IPS-18c (cell line): Measurements from ENCODE around the gene NPC2.

Experiments used
- H3K4me3 ChIP-seq: 2 replicates; pipeline ENCODE4 v1.7.0; 2013; ENCODE audit warnings: low read depth, mild to moderate bottlenecking, low read length, moderate library complexity; ENCODE audit not compliant: insufficient read depth
- H3K9me3 ChIP-seq: one replicate; pipeline ENCODE4 v1.6.1; 2013; ENCODE audit warnings: mild to moderate bottlenecking, low read length, moderate library complexity; ENCODE audit not compliant: control insufficient read depth, insufficient read depth

Gene NPC2

DNA sequence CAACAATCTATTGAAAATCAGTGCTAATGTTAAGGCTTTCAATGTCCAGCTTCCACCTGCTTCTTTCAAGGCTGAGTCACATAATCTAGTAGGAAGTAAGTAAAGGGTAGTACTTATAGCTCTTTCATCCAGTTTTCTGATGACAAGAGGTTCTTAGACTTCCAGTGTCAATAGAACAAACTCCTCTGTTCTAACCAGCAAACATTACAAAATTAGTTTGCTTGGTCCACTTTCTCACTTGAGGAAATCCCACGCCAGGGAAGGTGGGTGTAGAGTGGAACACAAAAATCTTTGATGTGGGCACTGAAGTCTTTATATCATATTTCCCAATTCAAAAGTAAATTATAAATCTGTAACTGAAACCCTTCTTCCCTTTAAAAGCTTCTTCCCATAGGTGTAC lies 2.6 kb downstream of the NPC2 start:
- Histone ChIP-seq H3K4me3 (no peak overlapping the region), H3K9me3 (no peaks in the 10 kb centered on the region)

- H3K9me3 ChIP-seq, result no peaks in the 10 kb centered on the region
- H3K4me3 ChIP-seq, result no peak overlapping the region
These were observed 4.2 kb downstream of the NPC2 start for GRCh38 chr14:74488786-74489397.

- Histone ChIP-seq H3K4me3 (no peak overlapping the region), H3K9me3 (no peaks in the 10 kb centered on the region)
These were observed 6.9 kb downstream of the NPC2 start for GRCh38 chr14:74486164-74486563.

- H3K9me3 ChIP-seq, result no peaks in the 10 kb centered on the region
These were observed 9.8 kb downstream of the NPC2 start for GRCh38 chr14:74483321-74483720.

DNA sequence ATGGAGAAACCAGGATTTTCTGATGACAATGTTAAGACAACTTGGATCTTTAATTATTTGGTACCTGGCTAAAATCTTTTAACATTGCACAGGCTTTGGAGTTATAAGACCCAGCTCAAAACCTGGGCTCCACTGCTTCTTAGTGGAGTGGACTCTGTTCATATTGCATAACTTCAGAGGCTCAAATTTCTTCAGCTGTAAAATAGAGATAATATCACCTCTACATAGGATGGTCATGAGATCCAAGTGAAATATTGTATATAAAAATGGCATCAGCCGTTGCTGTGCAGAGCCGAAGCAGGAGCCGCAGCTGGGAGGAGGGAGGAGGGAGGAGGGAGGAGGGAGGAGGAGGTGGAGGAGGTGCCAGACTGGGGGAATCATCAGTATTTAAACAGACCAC lies 10.5 kb downstream of the NPC2 start:
- Histone ChIP-seq H3K4me3 (no peak overlapping the region), H3K9me3 (no peaks in the 10 kb centered on the region)

More at GRCh38 chr14:74483321-74483720, 9.8 kb downstream of the NPC2 start:
- H3K4me3 ChIP-seq, result no peak overlapping the region

GRCh38 chr14:74480046-74480445 lies 13.1 kb downstream of the NPC2 start:
- H3K4me3 ChIP-seq, result no peak overlapping the region
- no peaks in the 10 kb centered on the region for H3K9me3 ChIP-seq

GRCh38 chr14:74478996-74479635 lies 14.0 kb downstream of the NPC2 start:
- H3K4me3 ChIP-seq, result no peak overlapping the region
- H3K9me3 ChIP-seq, result no peaks in the 10 kb centered on the region

- H3K4me3 ChIP-seq, result no peak overlapping the region
- H3K9me3 ChIP-seq, result no peaks in the 10 kb centered on the region
These were observed 16.5 kb downstream of the NPC2 start for GRCh38 chr14:74476607-74477006.

DNA sequence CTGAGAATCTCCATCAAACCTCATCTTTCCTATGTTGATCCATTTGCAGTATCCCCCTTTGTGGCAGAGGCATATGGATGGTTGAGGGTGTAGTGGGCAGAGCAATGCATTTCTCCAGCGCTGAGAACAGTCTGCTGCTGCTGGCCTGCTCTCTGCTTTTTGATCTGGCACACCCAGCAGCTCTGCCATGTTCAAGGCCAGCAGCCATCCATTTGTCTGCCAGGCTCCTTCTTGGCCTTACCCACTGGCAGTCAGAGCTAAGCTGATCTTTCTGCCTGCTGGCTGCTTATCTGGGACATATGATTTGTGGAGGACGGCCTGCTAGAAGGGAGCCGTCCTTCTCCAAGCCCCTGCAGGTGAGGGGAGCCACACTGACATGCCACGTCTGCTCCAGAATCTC lies 17.0 kb downstream of the NPC2 start:
- no peak overlapping the region for H3K4me3 ChIP-seq

GRCh38 chr14:74475678-74476077 lies 17.4 kb downstream of the NPC2 start:
- Histone ChIP-seq H3K9me3 (no peaks in the 10 kb centered on the region), H3K4me3 (no peak overlapping the region)

More for the DNA sequence above, 17.0 kb downstream of the NPC2 start:
- H3K9me3 ChIP-seq, result no peaks in the 10 kb centered on the region

DNA sequence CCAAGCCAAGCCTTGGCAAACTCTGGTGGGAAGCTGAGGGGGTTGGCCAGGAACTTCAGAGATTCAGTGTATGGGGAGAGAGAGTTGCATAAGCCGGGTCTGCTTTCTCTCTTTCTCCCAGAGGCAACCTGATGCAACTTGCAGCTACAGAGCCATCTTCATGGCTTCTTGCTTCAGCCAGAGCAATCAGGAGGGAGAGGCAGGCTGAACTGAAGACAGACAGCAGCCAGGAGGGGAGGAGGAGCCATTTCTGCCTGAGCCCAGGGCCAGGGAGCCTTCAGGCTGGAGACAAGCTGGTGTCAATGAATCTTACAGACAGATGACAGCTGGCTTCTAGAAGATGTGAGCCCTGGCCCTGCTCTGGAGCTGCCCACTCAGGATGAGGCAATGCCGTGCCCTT lies 18.7 kb downstream of the NPC2 start:
- Histone ChIP-seq H3K9me3 (no peaks in the 10 kb centered on the region), H3K4me3 (no peak overlapping the region)

GRCh38 chr14:74472601-74473000 lies 20.5 kb downstream of the NPC2 start:
- H3K4me3 ChIP-seq, result no peak overlapping the region
- H3K9me3 ChIP-seq, result no peaks in the 10 kb centered on the region

DNA sequence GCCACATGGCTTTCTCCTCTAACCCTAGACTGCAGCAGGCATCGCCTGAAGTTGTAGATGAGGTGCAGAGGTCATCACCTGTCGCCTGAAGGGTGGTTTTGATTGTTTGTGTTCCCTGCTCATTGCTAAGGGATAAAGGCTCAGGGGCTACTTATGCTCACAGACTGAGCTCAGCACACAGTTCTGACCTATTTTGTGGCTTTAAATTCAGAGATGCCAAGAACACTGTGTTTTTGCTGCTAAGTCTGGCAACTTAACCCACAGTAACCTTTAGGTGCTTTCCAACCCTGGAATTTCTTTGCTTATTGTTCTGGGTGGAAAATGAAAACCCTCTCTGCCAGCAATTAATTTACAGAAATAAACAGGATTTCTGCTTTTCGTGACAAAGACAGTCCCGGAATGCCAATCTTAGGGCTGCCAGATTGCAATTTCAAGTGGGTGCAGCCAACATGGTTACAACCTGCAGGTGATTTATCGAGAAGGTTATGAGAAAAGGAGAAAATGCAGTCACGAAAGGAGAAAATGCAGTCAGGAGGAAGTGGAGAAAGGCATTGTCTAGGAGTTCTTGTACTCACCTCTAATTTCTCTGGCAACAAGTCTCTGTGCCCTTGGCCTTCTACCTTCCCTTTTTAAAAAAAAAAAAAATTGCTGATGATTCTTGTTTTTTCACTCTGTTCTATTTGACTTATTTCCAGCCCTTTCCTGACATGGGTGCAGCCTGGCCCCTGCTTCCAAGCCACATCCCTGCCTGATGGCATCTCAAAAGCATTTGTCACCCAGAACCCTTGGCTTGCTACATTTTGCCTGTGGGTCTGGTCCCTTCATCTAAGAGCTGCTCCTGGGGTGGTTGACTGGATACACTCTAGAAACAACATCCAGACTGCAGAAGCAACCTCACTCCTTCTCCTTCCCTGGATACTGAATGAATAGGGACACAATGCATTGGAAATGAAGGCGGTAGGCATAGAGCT lies 23.3 kb downstream of the NPC2 start:
- no peak overlapping the region for H3K4me3 ChIP-seq
- H3K9me3 ChIP-seq, result no peaks in the 10 kb centered on the region

DNA sequence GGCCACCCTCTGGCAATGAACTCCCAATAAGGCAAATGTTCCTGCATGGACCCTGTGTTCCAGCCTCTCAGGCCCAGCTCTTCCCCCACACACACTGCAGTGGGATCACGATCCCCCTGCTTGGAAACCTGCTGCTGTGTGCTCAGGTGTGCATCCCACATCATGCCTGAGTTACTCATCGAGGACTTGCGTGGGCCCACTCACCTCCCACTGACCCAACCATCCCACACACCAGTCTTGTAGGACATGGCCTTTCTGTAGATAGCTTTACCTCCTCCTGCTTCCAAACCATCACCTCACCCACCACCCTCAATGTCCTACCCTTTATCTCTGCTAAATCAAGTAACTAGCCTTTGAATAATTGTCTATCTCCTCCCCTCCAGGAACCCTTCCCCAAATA lies 24.6 kb downstream of the NPC2 start:
- Histone ChIP-seq H3K4me3 (no peak overlapping the region), H3K9me3 (no peaks in the 10 kb centered on the region)

DNA sequence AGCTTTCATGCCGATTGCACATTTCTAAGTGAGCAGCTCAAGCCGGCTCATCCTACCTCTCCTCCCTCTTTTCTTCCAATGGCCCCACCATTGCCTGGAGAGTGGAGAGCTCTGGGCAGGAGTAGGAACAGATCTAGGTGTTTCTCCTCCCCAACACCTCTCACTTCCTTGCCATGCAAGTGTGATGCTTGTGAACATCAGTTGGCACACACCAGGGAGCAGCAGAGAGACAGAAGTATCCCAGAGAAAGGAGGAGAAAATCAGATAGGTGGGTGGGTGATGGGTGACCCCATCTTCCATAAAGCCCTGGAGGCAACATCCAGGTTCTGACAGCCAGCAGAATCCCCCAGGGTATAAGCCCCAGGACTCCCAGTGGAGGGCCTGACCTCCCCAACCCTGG lies 27.8 kb downstream of the NPC2 start:
- Histone ChIP-seq H3K9me3 (no peaks in the 10 kb centered on the region), H3K4me3 (no peak overlapping the region)

GRCh38 chr14:74464785-74465184 lies 28.3 kb downstream of the NPC2 start:
- no peaks in the 10 kb centered on the region for H3K9me3 ChIP-seq
- no peak overlapping the region for H3K4me3 ChIP-seq

GRCh38 chr14:74463697-74464096 lies 29.4 kb downstream of the NPC2 start:
- Histone ChIP-seq H3K9me3 (peaks cover 2% of the 10 kb centered on the region), H3K4me3 (no peak overlapping the region)

- no peak overlapping the region for H3K4me3 ChIP-seq
- H3K9me3 ChIP-seq, result peaks cover 2% of the 10 kb centered on the region
These were observed 30.1 kb downstream of the NPC2 start for GRCh38 chr14:74462993-74463392.
